Heart right ventricle (tissue), 16 donors: Measurements from ENCODE around the gene RAMP2. TPM values are rescaled to one million over a fixed set of nuclear protein-coding genes. Genes with fewer than 3 reads are reported as not detected.

ENCODE experiments used
- ATAC-seq, 8 donors: fragments of 200-7000 bp; cut with Tn5 transposase; one replicate each; pipeline ENCODE4 v1.9.1; 2020; ENCODE audit warnings: mild to moderate bottlenecking in 8 of 8, moderate library complexity in 8 of 8, moderate number of reproducible peaks in 1 of 8
- DNase-seq, 2 donors: peaks; one replicate each; pipeline ENCODE4 v3.0.0-alpha.2; 2020
- H3K27ac ChIP-seq, 10 donors: fragments of 200-600 bp; sonication (generic) in 2 of 10; one replicate each; pipeline versions ENCODE4 v1.5.0 to v1.8.0; 2020 to 2022; ENCODE audit warnings: mild to moderate bottlenecking in 3 of 10
- H3K27me3 ChIP-seq, 7 donors: fragments of 200-600 bp; one replicate each; pipeline ENCODE4 v1.8.0; 2021 to 2022; ENCODE audit warnings: mild to moderate bottlenecking in 2 of 7
- H3K36me3 ChIP-seq, 9 donors: fragments of 200-600 bp; sonication (generic) in 1 of 9; one replicate each; pipeline versions ENCODE4 v1.5.0 to v1.8.0; 2020 to 2022; ENCODE audit warnings: mild to moderate bottlenecking in 2 of 9
- H3K4me1 ChIP-seq, 9 donors: fragments of 200-600 bp; sonication (generic) in 1 of 9; one replicate each; pipeline versions ENCODE4 v1.5.0 to v1.8.0; 2020 to 2022; ENCODE audit warnings: mild to moderate bottlenecking in 4 of 9
- H3K4me3 ChIP-seq, 10 donors: fragments of 200-600 bp; sonication (generic) in 2 of 10; one replicate each; pipeline versions ENCODE4 v1.5.0 to v1.8.0; 2020 to 2022; ENCODE audit warnings: mild to moderate bottlenecking in 7 of 10, moderate library complexity in 2 of 10
- H3K9me3 ChIP-seq, 11 donors: fragments of 200-600 bp in 10 of 11; sonication (generic) in 2 of 11; one replicate each; pipeline versions ENCODE4 v1.5.0 to v1.8.0; 2013 to 2022; ENCODE audit warnings: mild to moderate bottlenecking in 2 of 11, control low read depth in 1 of 11, moderate library complexity in 1 of 11
- WGBS, 2 donors: extraction: QIAGEN DNeasy Blood & Tissue Kit; methylation state at CpG; one replicate each; pipeline ENCODE4 v1.1.7; 2013; ENCODE audit warnings: inconsistent platforms in 1 of 2; 5-methylcytosine and 5-hydroxymethylcytosine counted together
- intact Hi-C, 10 donors: fragments of 100-400 bp; cut with DNase I; formaldehyde crosslinking; loops; one replicate each; pipeline versions ENCODE4 v1.11.1 to v1.14.2; 2022
- long read RNA-seq, 3 donors: library from polyadenylated mRNA; unstranded; transcript quantifications; one replicate each; pipeline ENCODE4 v2.0.0, GENCODE V29; 2020 to 2021
- polyA plus RNA-seq, 2 donors: library from polyadenylated mRNA; stranded (reverse); fragments of 200-250 nt; gene quantifications; one replicate each; pipeline ENCODE4 v1.2.3, GENCODE V29; 2013
- total RNA-seq, 10 donors: library from RNA; stranded (reverse); fragmentation: NEBNext Ultra II Directional in 3 of 10; extraction: Animal tissue kit (Norgen Biotek cat#: 25700) in 3 of 10; gene quantifications; one replicate each; pipeline versions ENCODE4 v1.2.1 to v1.2.4, GENCODE V29; 2021 to 2023
- TF ChIP-seq, protein P1 (sequence below), 9 donors: fragments of 200-600 bp; sonication (generic) in 2 of 9; IDR thresholded peaks; one replicate each; pipeline versions ENCODE4 v1.5.0 to v1.8.0; 2021 to 2022; ENCODE audit warnings: antibody characterized with exemption in 9 of 9, mild to moderate bottlenecking in 5 of 9, moderate library complexity in 1 of 9
- donor health status: Arrhythmogenic right ventricular cardiomyopathy.
- donor health status: ischemic (EF 13 %, LVEDD 7.1; RV severe dilation, severe dysfunction).
- donor health status: healthy with polysubstance abuse.
- donor health status: DM: no; HTN: yes; CAD: no.
- donor health status: DM: no; HTN: no; CAD: no.
- donor health status: ischemic (EF 25% LVEDD 6.9; RV normal size, moderate dysfunction).
- donor health status: ischemic (EF 25% LVEDD 5.7; RV mildly dilated, moderate dysfunction).
- donor health status: healthy.
- donor health status: DM: yes; HTN: yes; CAD: no.
- donor health status: Ischemic cardiomyopathy.
- donor health status: ischemic (EF 35%, LVEDD 5.7; RV mildly dilated, moderate dysfunction).
- donor health status: nonischemic (EF 11% LVEDD 7.7; RV severe dilation, severe dysfunction).
- donor health status: DM: yes; HTN: yes; CAD: no.
- donor health status: PGD.
- donor health status: ischemic (EF 29% LVEDD 5.4; RV normal size, mild dysfunction).
- donor health status: nonischemic (EF 23%, LVEDD 6.1; RV moderate dilation, normal function).

Gene RAMP2, protein sequence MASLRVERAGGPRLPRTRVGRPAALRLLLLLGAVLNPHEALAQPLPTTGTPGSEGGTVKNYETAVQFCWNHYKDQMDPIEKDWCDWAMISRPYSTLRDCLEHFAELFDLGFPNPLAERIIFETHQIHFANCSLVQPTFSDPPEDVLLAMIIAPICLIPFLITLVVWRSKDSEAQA
- total RNA-seq (10 to 100 TPM; 32.1 to 54.8 (median 38.2) TPM), polyA plus RNA-seq (100 to 1,000 TPM in 1 of 2 donors, 10 to 100 TPM in 1; 46.4 to 105 TPM)
- long read RNA-seq, donor 1, transcript RAMP2-201 (4 exons, 780 nt): major isoform, 5 of 7 reads
- long read RNA-seq, donor 1, partial matches to known transcripts: 0 of 7 reads
- long read RNA-seq, donor 1, other reads (novel, unspliced or antisense): 2 of 7 reads
- long read RNA-seq, donor 2, transcript RAMP2-201 (4 exons, 780 nt): major isoform, 6 of 9 reads
- long read RNA-seq, donor 2, partial matches to known transcripts: 0 of 9 reads
- long read RNA-seq, donor 2, other reads (novel, unspliced or antisense): 1 of 9 reads
- long read RNA-seq, donor 3, partial matches to known transcripts: 1 of 2 reads
- long read RNA-seq, donor 3, other reads (novel, unspliced or antisense): 0 of 2 reads

DNA sequence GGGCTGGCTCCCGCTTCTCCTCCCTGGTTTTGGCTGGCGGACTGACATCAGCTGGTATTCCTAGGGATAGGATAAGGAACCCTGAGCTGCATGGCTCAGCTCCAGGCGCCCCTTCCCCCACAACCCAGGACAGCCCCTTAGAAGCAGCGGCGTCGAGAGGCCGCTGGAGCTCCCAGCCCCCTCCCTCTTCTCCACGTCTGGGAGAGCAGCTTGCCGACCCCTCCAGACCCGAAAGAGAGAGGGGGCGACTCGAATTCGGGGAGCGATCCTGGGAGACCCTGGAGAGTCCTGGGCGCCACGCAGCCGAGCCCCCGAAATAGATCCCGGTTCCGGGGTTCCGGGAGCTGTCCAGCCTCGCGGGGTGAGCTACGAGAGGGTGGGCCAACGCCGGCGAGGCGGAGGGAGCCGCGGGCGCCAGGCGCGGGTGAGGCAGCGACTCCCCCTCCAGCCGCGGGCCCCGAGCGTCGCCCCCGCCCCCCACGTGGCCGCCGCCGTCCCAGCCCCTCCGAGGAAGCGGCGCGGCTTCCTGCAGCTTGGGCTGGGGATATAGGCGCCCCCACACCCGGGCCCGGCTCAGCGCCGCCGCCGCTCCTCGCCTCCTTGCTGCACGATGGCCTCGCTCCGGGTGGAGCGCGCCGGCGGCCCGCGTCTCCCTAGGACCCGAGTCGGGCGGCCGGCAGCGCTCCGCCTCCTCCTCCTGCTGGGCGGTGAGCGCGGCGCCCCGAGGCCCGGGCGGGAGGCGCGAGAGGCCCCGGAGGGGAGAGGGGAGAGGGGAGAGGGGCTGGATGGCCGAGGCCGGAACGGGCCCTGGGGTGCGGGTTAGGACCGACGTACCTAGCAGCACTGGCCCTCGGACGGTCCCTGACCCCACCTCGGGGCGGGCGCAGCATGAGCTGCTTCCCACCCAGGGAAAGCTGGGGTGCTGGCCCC is at the start of gene RAMP2:
Gene RAMP2, plus strand, starts transcription at position 576 of the 930 bp plus-strand sequence. Its CDS starts 35 bp downstream, at position 611.
- Histone ChIP-seq H3K36me3 (no peaks in the 10 kb centered on the region), H3K4me3 (peak within 1 kb of the TSS; percentile 43 to 87 (median 70)), H3K27me3 (peaks cover 0 to 38% (median 7%) of the 10 kb centered on the region in 7 donors), H3K4me1 (peaks cover 5 to 57% (median 26%) of the 10 kb centered on the region in 9 donors), H3K9me3 (no peaks in the 10 kb centered on the region), H3K27ac (peak within 1 kb of the TSS; percentile 81 to 97 (median 93))
- 2% methylated on average over 64 to 92 of the region's 92 CpGs for WGBS, 2 donors
- ATAC-seq: peak; percentile 28 to 70 (median 55)
- intact Hi-C loops: loop anchor here in 6 of 10 donors (2.0 to 10.0 kb wide), 5 partner anchors 16 to 186 kb away; partner anchors contain the start of genes PSMC3IP (in 2 of the 6) and EZH1 (in 1 of the 6)
- TF ChIP-seq, protein P1, sequence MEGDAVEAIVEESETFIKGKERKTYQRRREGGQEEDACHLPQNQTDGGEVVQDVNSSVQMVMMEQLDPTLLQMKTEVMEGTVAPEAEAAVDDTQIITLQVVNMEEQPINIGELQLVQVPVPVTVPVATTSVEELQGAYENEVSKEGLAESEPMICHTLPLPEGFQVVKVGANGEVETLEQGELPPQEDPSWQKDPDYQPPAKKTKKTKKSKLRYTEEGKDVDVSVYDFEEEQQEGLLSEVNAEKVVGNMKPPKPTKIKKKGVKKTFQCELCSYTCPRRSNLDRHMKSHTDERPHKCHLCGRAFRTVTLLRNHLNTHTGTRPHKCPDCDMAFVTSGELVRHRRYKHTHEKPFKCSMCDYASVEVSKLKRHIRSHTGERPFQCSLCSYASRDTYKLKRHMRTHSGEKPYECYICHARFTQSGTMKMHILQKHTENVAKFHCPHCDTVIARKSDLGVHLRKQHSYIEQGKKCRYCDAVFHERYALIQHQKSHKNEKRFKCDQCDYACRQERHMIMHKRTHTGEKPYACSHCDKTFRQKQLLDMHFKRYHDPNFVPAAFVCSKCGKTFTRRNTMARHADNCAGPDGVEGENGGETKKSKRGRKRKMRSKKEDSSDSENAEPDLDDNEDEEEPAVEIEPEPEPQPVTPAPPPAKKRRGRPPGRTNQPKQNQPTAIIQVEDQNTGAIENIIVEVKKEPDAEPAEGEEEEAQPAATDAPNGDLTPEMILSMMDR (IDR thresholded peaks at IDR 0.05): peak in 2 of 9 donors; percentile 7 to 8
- peak; percentile 42 to 55 for DNase-seq

DNA sequence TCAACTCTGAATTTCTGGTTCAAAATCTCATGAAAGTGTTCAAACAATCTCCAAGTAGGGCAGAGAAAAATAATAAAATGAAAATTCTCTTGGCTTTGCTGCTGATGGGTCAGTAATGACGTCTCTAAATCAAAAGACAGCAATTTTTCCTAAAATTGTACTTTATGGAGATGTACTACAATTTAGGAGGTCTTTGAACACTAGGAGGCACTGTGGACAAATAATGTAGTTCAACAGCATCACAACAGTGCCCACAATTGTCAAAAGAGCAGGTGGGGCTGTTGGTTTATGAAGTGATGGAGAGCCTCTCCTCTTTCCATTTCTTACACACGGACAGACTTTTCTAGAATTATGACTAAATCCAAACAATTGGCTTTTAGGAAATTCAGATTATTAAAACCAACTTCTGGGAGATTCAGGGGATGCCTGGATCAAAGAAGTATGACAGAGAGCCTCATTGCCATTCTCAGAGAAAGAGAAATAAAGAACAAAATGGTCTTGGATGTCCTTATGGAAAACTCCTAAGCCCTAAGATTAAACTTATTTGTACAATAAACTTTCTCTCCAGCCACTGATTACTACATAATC is 39.9 kb upstream of the RAMP2 start:
- TF ChIP-seq, protein P1 (IDR thresholded peaks at IDR 0.05): peak; percentile 33 to 84 (median 71)
- no peaks in the 10 kb centered on the region for H3K27me3 ChIP-seq
- ATAC-seq (peak in 7 of 8 donors; percentile 76 to 91 (median 85)), DNase-seq (peak in 1 of 2 donors; percentile 72)
- WGBS, 2 donors: 13 to 15% methylated on average over 2 of the region's 2 CpGs
- H3K4me3 ChIP-seq: no peak overlapping the region
- intact Hi-C loops: loop anchor here (1.0 to 10.0 kb wide), 9 partner anchors 41 to 216 kb away; partner anchors contain the start of genes BECN1 (in 6 of the 10), RAMP2 (in 3 of the 10) and VPS25 (in 2 of the 10)
- H3K9me3 ChIP-seq: no peaks in the 10 kb centered on the region
- H3K36me3 ChIP-seq: peaks cover 0 to 100% (median 84%) of the 10 kb centered on the region in 9 donors
- H3K27ac ChIP-seq: peak overlapping the region in 2 of 10 donors; percentile 3 to 41
- H3K4me1 ChIP-seq: peaks cover 0 to 6% (median 0%) of the 10 kb centered on the region in 9 donors

DNA sequence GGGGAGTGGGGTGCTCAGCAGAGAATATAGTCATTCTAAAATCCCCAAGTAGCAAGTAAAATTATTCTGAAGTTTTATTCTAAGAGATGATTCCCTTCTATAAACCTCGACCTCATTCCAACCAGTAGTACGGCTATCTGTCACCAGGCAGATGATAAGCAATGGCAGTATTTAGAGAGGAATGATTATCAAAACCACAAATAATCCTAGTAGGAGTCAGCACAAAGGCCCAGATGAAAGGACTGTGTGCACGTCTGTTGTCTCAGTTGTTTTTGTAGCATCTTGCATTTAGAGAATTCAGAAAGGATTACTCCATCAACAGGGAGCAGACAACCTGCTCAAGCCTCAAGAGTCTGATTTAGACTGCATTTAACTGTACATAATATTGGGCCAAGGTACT is 37.4 kb upstream of the RAMP2 start:
- ATAC-seq (no peak), DNase-seq (no peak)
- Histone ChIP-seq H3K4me3 (no peak overlapping the region), H3K27ac (no peak overlapping the region), H3K9me3 (no peaks in the 10 kb centered on the region), H3K4me1 (peaks cover 0 to 6% (median 0%) of the 10 kb centered on the region in 9 donors), H3K36me3 (peaks cover 0 to 100% (median 81%) of the 10 kb centered on the region in 9 donors), H3K27me3 (no peaks in the 10 kb centered on the region)
- TF ChIP-seq, protein P1 (IDR thresholded peaks at IDR 0.05): no peak
- intact Hi-C loops: loop anchor here in 9 of 10 donors (5.0 to 10.0 kb wide), 6 partner anchors 39 to 214 kb away; partner anchors contain the start of genes BECN1 (in 6 of the 9) and RAMP2 (in 3 of the 9)
- 50 to 58% methylated on average over 3 of the region's 3 CpGs for WGBS, 2 donors
